ENCODE results near the gene TPSG1. TPM values are rescaled to one million over a fixed set of nuclear protein-coding genes. Genes with fewer than 3 reads are reported as not detected.

Gene TPSG1
- not detected in 2 replicates for total RNA-seq

DNA sequence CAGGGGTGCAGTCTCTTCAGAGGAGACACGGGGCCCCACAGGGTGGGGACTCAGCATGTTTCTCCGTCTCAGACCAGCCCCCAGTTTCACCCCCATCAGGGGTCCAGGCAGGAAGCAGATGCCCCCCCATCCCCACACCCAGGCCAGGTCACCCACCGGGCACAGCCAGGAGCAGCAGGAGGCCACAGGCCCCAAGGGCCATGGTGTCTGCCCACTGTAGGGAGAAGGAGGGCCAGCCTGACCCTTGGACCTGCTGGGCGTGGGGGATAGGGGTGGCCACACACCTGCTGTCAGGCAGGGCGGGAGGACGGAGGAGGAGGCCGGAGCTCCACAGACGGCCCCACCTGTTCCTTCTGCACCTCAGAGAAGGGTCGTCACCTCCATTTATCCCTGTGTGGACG is at the start of gene TPSG1:
TPSG1 (minus strand) TSS at position 218 of the 401 bp plus-strand sequence; CDS start at position 202, 16 bp downstream.

GRCh38 chr16:1255276-1256122 is 30.4 kb upstream of the TPSG1 start, which contains the start of gene TPSD1:
TSS of gene TPSD1 (plus strand) at chr16:1256069. CDS start at chr16:1256281, 212 bp downstream.

GRCh38 chr16:1240436-1240835 is 15.4 kb upstream of the TPSG1 start, which contains the start of gene TPSAB1:
TSS of gene TPSAB1 (plus strand) at chr16:1240705. CDS start at chr16:1240939, 234 bp downstream.

GRCh38 chr16:1230084-1230470 is 5.0 kb upstream of the TPSG1 start, which contains the start of gene TPSB2:
TSS of gene TPSB2 (minus strand) at chr16:1230184. CDS start at chr16:1229951, 233 bp downstream.

Other genes starting within 250 kb of the TPSG1 start
- under 0.01 and 0.17 TPM in 2 replicates for gene SOX8, start 243.5 kb downstream of the TPSG1 start, total RNA-seq
- gene SSTR5, start 152.5 kb downstream of the TPSG1 start, total RNA-seq = not detected in 2 replicates
- not detected in 2 replicates for gene C1QTNF8, start 129.0 kb downstream of the TPSG1 start, total RNA-seq
- gene CACNA1H, start 72.2 kb downstream of the TPSG1 start, total RNA-seq = 0.15 and 0.33 TPM in 2 replicates
- gene TPSB2, start 4.9 kb upstream of the TPSG1 start, total RNA-seq = not detected in 2 replicates
- not detected in 2 replicates for gene TPSAB1, start 15.4 kb upstream of the TPSG1 start, total RNA-seq
- gene TPSD1, start 30.8 kb upstream of the TPSG1 start, total RNA-seq = not detected in 2 replicates
- gene UBE2I, start 84.4 kb upstream of the TPSG1 start, total RNA-seq = 54.7 and 83.8 TPM in 2 replicates
- 1.5 and 1.9 TPM in 2 replicates for gene BAIAP3, start 108.4 kb upstream of the TPSG1 start, total RNA-seq
- 91.6 and 98.8 TPM in 2 replicates for gene TSR3, start 126.6 kb upstream of the TPSG1 start, total RNA-seq
- gene GNPTG, start 126.7 kb upstream of the TPSG1 start, total RNA-seq = 43.3 and 81.2 TPM in 2 replicates
- gene UNKL, start 189.4 kb upstream of the TPSG1 start, total RNA-seq = 11.2 and 12.1 TPM in 2 replicates
- gene UQCC4, start 195.5 kb upstream of the TPSG1 start, total RNA-seq = 8.6 and 12.8 TPM in 2 replicates
- gene PERCC1, start 205.8 kb upstream of the TPSG1 start, total RNA-seq = 0.17 TPM in 1 of 2 replicates, not detected in the other
- 0.29 and 0.66 TPM in 2 replicates for gene CCDC154, start 219.3 kb upstream of the TPSG1 start, total RNA-seq
- 71.4 and 169 TPM in 2 replicates for gene CLCN7, start 249.8 kb upstream of the TPSG1 start, total RNA-seq